ENCODE results near the gene SFT2D3. TPM values are rescaled to one million over a fixed set of nuclear protein-coding genes. Genes with fewer than 3 reads are reported as not detected.
A peak's percentile ranks its signal among the peaks of the same experiment; 100 is the strongest.

The SFT2D3 gene, protein sequence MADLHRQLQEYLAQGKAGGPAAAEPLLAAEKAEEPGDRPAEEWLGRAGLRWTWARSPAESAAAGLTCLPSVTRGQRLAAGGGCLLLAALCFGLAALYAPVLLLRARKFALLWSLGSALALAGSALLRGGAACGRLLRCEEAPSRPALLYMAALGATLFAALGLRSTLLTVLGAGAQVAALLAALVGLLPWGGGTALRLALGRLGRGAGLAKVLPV
- total RNA-seq (ENCODE audit: low replicate concordance): 3.5 and 7.0 TPM in 2 replicates

DNA sequence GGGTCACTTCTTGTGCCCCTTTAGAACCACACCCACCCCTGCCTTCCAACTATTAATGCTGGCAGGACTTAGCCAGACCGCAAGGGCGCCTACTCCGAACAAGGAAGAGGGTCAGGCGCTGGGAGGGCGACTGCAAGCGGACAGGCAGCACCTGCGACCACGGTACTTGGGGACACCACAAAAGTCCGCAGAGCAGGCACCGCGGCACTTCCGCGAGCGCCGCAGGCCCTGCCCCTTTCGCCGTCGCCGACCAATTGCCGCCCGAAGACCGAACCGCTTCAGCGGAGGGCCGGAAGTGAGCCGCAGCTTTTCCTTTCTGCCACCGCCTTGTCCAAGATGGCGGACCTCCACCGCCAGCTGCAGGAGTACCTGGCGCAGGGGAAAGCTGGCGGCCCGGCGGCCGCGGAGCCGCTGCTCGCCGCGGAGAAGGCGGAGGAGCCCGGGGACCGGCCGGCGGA lies at the start of gene SFT2D3:
SFT2D3 (plus strand) TSS at position 305 of the 458 bp plus-strand sequence; CDS start at position 337, 32 bp downstream.
- H3K4me3 ChIP-seq (ENCODE audit: low read depth, low read length): peak within 1 kb of the TSS; percentile 82
- TF ChIP-seq, protein P1, sequence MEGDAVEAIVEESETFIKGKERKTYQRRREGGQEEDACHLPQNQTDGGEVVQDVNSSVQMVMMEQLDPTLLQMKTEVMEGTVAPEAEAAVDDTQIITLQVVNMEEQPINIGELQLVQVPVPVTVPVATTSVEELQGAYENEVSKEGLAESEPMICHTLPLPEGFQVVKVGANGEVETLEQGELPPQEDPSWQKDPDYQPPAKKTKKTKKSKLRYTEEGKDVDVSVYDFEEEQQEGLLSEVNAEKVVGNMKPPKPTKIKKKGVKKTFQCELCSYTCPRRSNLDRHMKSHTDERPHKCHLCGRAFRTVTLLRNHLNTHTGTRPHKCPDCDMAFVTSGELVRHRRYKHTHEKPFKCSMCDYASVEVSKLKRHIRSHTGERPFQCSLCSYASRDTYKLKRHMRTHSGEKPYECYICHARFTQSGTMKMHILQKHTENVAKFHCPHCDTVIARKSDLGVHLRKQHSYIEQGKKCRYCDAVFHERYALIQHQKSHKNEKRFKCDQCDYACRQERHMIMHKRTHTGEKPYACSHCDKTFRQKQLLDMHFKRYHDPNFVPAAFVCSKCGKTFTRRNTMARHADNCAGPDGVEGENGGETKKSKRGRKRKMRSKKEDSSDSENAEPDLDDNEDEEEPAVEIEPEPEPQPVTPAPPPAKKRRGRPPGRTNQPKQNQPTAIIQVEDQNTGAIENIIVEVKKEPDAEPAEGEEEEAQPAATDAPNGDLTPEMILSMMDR (IDR thresholded peaks at IDR 0.05; ENCODE audit: insufficient read depth, low read length): peak; percentile 3
- peak; percentile 89 for DNase-seq (ENCODE audit: low read depth)

DNA sequence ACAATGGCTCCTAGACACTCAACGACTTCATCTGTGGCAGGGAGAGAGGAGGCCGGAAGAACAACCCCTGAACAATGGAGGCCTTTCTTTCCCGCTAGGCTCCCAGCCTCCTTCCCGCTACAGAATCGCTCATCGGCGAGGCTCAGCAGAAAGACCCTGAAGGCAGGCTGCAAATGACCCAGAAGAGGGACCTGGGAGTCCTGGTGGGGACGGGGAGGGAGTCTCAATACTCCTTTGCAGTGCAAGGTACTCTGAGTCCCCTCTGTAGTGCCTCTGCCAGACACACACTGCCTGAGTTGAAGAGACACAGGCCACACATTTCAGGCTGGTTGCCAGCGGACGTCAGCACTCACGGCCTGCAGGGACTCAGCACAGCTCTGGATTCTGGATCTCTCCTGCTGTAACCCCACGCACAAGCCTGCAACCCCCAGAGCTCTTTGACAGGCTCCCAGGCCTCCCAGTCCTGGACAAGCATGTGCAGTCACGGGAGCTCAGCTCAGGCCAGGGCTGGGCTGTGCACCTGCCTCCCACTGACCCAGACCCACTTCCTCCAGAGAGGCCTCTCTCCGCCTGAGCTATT lies 49.2 kb upstream of the SFT2D3 start:
- TF ChIP-seq, protein P1 (IDR thresholded peaks at IDR 0.05; ENCODE audit: insufficient read depth, low read length): no peak
- no peak overlapping the region for H3K4me3 ChIP-seq (ENCODE audit: low read depth, low read length)
- peak; percentile 40 for DNase-seq (ENCODE audit: low read depth)

DNA sequence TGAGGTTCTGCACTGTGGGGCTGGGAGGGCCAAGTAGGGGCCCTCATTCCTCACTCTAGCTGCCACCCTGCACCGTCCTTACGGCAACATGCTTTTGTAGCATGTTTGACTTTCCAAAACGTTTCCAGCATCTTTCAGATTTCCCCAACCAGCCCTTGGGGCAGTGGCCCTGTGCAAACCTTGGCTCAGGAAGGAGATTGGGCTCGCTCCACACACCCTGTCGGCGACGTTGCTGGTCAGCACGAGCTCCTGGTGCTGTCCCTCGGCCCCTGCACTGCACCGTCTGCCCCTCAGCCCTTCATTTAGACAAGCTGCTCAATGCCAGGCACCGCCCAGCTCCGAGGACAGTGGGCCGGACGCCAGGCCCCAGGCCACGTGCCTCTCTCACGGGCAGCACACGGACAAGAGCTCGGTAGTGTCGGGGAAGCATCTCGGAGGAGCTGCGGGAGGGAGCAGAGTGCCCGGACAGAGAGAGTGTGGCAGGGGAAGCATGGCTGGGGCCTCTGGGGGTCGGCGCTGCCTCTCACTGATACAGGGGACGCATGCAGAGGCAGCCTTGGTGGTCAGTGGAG lies 48.4 kb upstream of the SFT2D3 start:
- DNase-seq (ENCODE audit: low read depth): no peak
- no peak overlapping the region for H3K4me3 ChIP-seq (ENCODE audit: low read depth, low read length)
- TF ChIP-seq, protein P1 (IDR thresholded peaks at IDR 0.05; ENCODE audit: insufficient read depth, low read length): no peak

DNA sequence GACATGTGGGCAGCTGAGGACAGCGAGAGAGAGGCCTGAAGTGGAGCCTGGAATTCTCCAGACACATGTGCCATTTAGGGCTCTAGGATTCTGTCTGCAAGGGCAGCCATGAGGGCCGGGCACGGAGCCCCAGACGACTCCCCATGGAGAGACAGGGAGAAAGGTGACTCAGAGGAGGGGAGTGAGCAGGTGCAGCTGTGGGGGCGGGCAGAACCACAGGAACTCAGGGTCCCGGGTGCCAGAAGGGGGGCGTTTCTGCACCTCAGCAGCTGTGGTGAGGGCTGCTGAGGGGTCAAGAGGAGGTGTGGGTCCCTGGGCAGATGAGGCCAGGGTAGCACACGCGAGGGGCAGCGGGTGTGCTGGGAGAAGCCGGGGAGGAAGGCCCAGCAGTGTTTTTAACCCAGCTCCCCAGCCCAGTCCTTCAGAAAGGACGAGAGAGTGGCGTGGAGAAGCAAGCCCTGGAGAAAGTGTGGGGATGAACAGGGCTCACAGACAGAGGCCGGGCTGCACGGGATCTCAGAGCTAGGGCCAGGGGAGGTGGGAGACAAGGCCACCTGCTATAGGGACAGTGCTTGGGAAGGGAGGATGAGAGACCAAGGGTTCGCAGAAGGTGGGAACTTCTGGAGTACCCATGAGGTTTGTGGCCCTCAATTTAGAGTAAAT lies 47.7 kb upstream of the SFT2D3 start:
- no peak overlapping the region for H3K4me3 ChIP-seq (ENCODE audit: low read depth, low read length)
- TF ChIP-seq, protein P1 (IDR thresholded peaks at IDR 0.05; ENCODE audit: insufficient read depth, low read length): no peak
- DNase-seq (ENCODE audit: low read depth): no peak

DNA sequence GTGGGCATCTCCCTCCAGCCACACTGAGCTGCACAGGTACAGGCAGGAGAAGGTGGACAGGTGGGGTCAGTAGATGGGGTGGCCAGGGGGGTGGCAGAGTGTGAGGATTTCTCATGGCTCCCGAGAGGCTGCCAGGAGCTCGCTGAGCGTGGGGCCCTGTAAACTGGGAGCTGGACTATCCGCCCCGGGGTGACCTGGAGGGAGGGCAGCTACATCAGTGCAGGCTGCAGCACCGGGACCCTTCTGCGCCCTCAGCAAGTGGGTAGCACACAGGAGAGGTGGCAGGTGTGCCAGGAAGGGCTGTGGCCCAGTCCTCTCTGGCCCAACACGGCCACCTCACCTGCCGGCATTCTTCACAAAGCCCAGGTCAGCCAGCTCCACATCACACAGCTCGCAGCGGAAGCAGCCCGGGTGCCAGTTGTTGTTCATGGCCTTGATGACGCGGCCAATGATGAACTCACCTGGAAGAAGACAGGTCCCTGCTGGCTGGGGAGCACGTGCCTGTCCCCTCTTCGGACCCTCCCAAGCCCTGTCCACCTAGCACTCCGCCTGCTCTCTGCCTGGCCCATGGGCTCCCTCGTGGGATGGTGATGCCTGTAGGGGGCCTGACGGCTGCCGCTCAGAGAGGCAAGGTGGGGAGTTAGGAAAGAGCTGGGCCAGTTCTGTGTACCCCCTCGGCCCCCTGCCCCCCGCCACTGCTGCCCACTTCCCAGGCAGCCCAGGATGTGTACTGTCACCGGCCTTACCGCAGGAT lies 47.0 kb upstream of the SFT2D3 start:
- TF ChIP-seq, protein P1 (IDR thresholded peaks at IDR 0.05; ENCODE audit: insufficient read depth, low read length): no peak
- no peak overlapping the region for H3K4me3 ChIP-seq (ENCODE audit: low read depth, low read length)
- no peak for DNase-seq (ENCODE audit: low read depth)

DNA sequence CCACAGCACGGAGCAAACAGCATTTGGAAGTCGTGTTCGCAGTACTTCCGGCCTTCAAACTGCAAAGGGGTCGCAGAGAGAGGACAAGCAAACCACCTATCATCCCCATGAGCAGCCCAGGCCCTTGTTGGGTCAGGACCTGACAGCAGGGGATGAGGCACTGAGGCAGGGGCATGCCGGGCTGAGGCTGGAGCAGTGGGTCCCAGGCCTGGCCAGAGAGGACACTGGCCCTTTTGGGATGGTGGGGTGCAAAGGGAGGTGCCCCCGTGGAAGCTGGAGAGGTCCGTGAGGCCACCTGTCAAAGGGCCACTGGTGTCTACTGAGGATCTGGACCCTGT lies 46.5 kb upstream of the SFT2D3 start:
- TF ChIP-seq, protein P1 (IDR thresholded peaks at IDR 0.05; ENCODE audit: insufficient read depth, low read length): no peak
- DNase-seq (ENCODE audit: low read depth): no peak
- no peak overlapping the region for H3K4me3 ChIP-seq (ENCODE audit: low read depth, low read length)

Measured in fibroblast of the aortic adventitia (primary cell).